ENCODE measurements around the gene TATDN2. TPM values are rescaled to one million over a fixed set of nuclear protein-coding genes. Genes with fewer than 3 reads are reported as not detected.
A peak's percentile ranks its signal among the peaks of the same experiment; 100 is the strongest.

The TATDN2 gene
- total and polyA plus RNA-seq, 4 donors, result 12.0 to 32.9 (median 23.8) TPM

GRCh38 chr3:10226293-10226692 lies 22.0 kb upstream of the TATDN2 start:
- Histone ChIP-seq H3K4me1 (ENCODE audit: control insufficient read depth in 5 of 5, insufficient read depth in 5 of 5, low read length in 5 of 5) (peaks cover 0 to 7% (median 0%) of the 10 kb centered on the region in 5 donors), H3K4me3 (no peak overlapping the region), H3K27ac (ENCODE audit: low read depth in 1 of 2, low read length in 1 of 2) (no peak overlapping the region), H3K9ac (ENCODE audit: insufficient read depth in 1 of 2, low read length in 2 of 2) (no peak overlapping the region), H3K36me3 (ENCODE audit: control insufficient read depth in 4 of 4, insufficient read depth in 4 of 4, low read length in 4 of 4) (peaks cover 0 to 14% (median 0%) of the 10 kb centered on the region in 4 donors), H3K27me3 (ENCODE audit: control insufficient read depth in 3 of 3, insufficient read depth in 3 of 3, low read length in 2 of 3) (no peaks in the 10 kb centered on the region), H3K9me3 (ENCODE audit: control insufficient read depth in 4 of 4, insufficient read depth in 3 of 4, low read length in 3 of 4) (no peaks in the 10 kb centered on the region)
- 80 to 89% methylated on average over 10 of the region's 10 CpGs for WGBS, 2 donors
- DNase-seq, result no peak
- no peak for ATAC-seq (ENCODE audit: insufficient read depth, low FRiP score)
- TF ChIP-seq CTCF (IDR thresholded peaks at IDR 0.05; ENCODE audit: control extremely low read depth, extremely low read depth), result no peak

DNA sequence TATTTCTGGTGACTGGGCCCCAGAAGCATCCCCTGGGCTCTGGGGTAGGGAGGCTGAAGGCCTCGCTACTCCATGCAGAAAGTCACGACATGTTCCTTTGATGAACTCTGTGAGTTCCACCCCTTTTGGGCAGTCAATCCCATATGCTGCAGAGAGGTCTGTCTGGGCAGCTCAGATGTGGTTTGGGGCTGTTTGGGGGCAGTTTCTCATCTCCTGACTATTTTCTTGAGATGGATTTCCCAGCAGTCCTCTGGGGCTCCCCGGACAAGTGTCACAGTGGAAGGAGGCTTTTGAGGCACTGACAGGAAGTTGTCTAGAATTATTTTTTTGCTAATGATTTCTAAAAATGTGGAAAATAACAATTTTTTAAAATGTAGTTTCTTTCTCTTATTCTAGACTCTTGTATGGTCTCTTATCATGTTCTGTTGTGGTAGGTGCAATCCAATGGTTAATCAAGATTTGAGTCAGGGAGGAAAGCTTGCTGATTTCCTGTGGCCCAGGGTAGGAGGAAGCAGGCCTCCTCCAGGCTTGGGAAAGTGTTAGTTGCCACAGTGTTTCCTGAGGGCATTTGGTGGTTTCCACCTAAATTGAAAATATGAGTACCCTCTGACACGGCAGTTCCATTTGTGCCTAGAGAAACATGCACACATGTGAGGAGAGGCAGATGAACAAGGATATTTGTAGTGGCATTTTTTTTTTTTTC lies 19.9 kb upstream of the TATDN2 start:
- H3K27me3 ChIP-seq (ENCODE audit: control insufficient read depth in 3 of 3, insufficient read depth in 3 of 3, low read length in 2 of 3), result no peaks in the 10 kb centered on the region
- 46 to 65% methylated on average over 4 of the region's 4 CpGs for WGBS, 2 donors
- no peaks in the 10 kb centered on the region for H3K9me3 ChIP-seq (ENCODE audit: control insufficient read depth in 4 of 4, insufficient read depth in 3 of 4, low read length in 3 of 4)
- ATAC-seq (ENCODE audit: insufficient read depth, low FRiP score) (no peak), DNase-seq (peak in 2 of 3 donors; percentile 10 to 11)
- no peak overlapping the region for H3K9ac ChIP-seq (ENCODE audit: insufficient read depth in 1 of 2, low read length in 2 of 2)
- no peak overlapping the region for H3K4me3 ChIP-seq
- no peak overlapping the region for H3K27ac ChIP-seq (ENCODE audit: low read depth in 1 of 2, low read length in 1 of 2)
- peaks cover 0 to 10% (median 0%) of the 10 kb centered on the region in 4 donors for H3K36me3 ChIP-seq (ENCODE audit: control insufficient read depth in 4 of 4, insufficient read depth in 4 of 4, low read length in 4 of 4)
- no peak for TF ChIP-seq CTCF (IDR thresholded peaks at IDR 0.05; ENCODE audit: control extremely low read depth, extremely low read depth)
- H3K4me1 ChIP-seq (ENCODE audit: control insufficient read depth in 5 of 5, insufficient read depth in 5 of 5, low read length in 5 of 5), result peaks cover 0 to 7% (median 0%) of the 10 kb centered on the region in 5 donors

GRCh38 chr3:10229576-10229975 lies 18.7 kb upstream of the TATDN2 start:
- peaks cover 0 to 7% (median 0%) of the 10 kb centered on the region in 5 donors for H3K4me1 ChIP-seq (ENCODE audit: control insufficient read depth in 5 of 5, insufficient read depth in 5 of 5, low read length in 5 of 5)
- ATAC-seq (ENCODE audit: insufficient read depth, low FRiP score), result no peak
- TF ChIP-seq CTCF (IDR thresholded peaks at IDR 0.05; ENCODE audit: control extremely low read depth, extremely low read depth), result no peak
- 92 to 93% methylated on average over 7 of the region's 7 CpGs for WGBS, 2 donors
- no peak overlapping the region for H3K4me3 ChIP-seq
- no peaks in the 10 kb centered on the region for H3K27me3 ChIP-seq (ENCODE audit: control insufficient read depth in 3 of 3, insufficient read depth in 3 of 3, low read length in 2 of 3)
- no peak overlapping the region for H3K27ac ChIP-seq (ENCODE audit: low read depth in 1 of 2, low read length in 1 of 2)
- no peaks in the 10 kb centered on the region for H3K9me3 ChIP-seq (ENCODE audit: control insufficient read depth in 4 of 4, insufficient read depth in 3 of 4, low read length in 3 of 4)
- no peak for DNase-seq
- H3K9ac ChIP-seq (ENCODE audit: insufficient read depth in 1 of 2, low read length in 2 of 2), result no peak overlapping the region
- H3K36me3 ChIP-seq (ENCODE audit: control insufficient read depth in 4 of 4, insufficient read depth in 4 of 4, low read length in 4 of 4), result peaks cover 0 to 9% (median 0%) of the 10 kb centered on the region in 4 donors
